Measurements from ENCODE around the gene AUNIP. TPM values are rescaled to one million over a fixed set of nuclear protein-coding genes. Genes with fewer than 3 reads are reported as not detected.

The AUNIP gene
- total RNA-seq, 1 donor from 2014 or later = 1.9 TPM

DNA sequence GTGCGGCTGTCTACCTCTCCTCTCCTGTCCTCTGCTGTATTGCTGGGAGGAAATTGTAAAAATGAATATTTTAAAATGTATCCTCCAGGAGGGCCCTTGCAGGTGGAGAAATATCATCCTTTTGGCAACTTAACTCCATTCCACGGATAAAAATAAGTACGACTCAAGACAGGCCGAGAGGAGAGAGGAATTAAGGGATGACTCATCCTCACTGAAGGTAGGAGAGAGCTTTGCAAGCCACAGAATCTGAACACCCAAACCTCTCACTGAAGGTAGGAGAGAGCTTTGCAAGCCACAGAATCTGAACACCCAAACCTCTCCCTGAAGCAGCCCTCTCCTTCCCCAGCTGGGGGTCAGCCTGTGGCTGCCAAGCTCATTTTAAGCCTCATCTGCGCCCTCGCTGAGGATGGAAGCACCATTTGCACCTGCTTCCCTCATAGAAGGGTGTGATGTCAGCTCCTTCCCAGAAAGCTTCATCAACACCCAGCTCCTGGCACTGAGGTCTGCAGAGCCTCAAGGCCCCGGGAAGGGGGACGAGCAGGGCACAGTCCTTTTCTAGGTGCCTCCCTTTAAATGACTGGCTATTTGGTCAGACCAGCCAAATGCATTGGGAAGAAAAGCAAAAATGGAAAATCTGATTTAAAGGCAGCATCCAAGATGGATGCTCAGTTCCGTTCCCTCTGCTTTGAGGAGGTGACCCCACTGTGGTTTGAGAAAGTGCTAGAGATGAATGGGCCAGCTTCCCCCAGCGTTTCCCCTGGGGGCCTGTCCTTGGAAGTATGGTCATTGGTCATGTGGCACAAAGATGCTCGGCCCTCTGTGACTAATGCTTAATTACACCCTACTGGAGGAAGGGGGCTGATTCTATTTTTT lies 72.1 kb downstream of the AUNIP start:
- Mint-ChIP-seq H3K4me1 (ENCODE audit: unreplicated experiment) (peaks cover 49% of the 10 kb centered on the region), H3K27ac (ENCODE audit: unreplicated experiment) (no peak overlapping the region), H3K27me3 (ENCODE audit: unreplicated experiment) (no peaks in the 10 kb centered on the region), H3K9me3 (ENCODE audit: unreplicated experiment) (no peaks in the 10 kb centered on the region), H3K36me3 (ENCODE audit: unreplicated experiment) (peaks cover 19% of the 10 kb centered on the region), H3K4me3 (ENCODE audit: unreplicated experiment) (no peak overlapping the region)
- DNase-seq (ENCODE audit: extremely low spot score, unreplicated experiment) = no peak
- TF ChIP-seq, protein P1, sequence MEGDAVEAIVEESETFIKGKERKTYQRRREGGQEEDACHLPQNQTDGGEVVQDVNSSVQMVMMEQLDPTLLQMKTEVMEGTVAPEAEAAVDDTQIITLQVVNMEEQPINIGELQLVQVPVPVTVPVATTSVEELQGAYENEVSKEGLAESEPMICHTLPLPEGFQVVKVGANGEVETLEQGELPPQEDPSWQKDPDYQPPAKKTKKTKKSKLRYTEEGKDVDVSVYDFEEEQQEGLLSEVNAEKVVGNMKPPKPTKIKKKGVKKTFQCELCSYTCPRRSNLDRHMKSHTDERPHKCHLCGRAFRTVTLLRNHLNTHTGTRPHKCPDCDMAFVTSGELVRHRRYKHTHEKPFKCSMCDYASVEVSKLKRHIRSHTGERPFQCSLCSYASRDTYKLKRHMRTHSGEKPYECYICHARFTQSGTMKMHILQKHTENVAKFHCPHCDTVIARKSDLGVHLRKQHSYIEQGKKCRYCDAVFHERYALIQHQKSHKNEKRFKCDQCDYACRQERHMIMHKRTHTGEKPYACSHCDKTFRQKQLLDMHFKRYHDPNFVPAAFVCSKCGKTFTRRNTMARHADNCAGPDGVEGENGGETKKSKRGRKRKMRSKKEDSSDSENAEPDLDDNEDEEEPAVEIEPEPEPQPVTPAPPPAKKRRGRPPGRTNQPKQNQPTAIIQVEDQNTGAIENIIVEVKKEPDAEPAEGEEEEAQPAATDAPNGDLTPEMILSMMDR (IDR thresholded peaks at IDR 0.05) = no peak

DNA sequence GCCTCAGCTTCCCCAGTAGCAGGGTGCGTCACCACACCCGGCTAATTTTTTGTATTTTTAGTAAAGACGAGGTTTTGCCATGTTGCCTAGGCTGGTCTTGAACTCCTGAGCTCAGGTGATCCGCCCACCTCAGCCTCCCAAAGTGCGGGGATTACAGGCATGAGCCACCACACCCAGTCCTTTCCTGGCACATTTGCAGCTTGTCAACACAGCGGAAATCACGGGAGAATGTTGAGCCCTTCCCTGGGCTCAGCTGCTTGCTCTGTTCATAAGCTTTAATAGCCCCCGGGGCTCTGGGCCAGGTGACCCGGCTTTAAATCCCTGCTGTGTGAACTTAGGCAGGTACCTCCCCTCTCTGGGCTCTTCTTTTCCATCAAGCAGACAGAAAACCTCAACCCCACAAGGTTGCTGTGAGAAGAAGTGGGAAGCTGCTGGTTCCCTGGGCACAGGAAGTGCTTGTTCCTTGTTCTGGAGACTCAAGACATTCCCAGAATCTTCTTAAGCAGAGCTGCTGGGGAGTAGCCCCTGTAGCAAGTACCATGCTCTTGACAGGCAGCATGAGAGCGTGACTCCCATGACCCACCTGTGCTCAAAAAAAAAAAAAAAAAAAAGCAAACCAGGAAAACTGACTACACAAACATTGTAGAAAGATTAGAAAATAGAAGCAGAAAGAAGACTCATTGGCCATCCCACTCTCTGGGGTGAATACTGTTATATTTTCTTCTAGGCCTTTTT lies 73.8 kb downstream of the AUNIP start:
- Mint-ChIP-seq H3K9me3 (ENCODE audit: unreplicated experiment) (no peaks in the 10 kb centered on the region), H3K4me1 (ENCODE audit: unreplicated experiment) (peaks cover 44% of the 10 kb centered on the region), H3K27ac (ENCODE audit: unreplicated experiment) (no peak overlapping the region), H3K36me3 (ENCODE audit: unreplicated experiment) (peaks cover 19% of the 10 kb centered on the region), H3K4me3 (ENCODE audit: unreplicated experiment) (no peak overlapping the region), H3K27me3 (ENCODE audit: unreplicated experiment) (no peaks in the 10 kb centered on the region)
- no peak for DNase-seq (ENCODE audit: extremely low spot score, unreplicated experiment)
- TF ChIP-seq, protein P1 (IDR thresholded peaks at IDR 0.05) = no peak

DNA sequence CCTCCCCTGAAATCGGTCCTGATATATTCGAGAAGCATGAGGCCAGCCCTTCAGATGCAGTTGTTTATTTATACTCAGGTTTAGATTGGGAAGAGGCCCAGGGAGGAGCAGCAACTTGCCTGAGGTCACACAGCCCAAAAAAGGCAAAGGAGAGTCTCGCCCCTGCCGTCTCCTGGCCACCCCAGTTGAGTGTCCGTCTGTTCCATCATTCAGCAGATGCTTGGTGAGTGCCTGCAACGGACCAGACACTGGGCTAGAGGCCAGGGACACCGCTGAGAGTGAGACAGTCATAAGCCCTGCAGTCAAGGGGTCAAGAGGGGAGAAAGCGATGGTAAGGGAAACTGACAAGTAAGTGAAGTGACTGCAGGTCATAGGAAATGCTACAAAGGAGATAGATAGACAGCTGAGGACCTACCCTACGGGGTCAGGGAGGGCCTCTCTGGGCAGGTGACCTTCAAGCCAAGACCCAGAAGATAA lies 74.6 kb downstream of the AUNIP start:
- TF ChIP-seq, protein P1 (IDR thresholded peaks at IDR 0.05) = no peak
- Mint-ChIP-seq H3K27me3 (ENCODE audit: unreplicated experiment) (no peaks in the 10 kb centered on the region), H3K9me3 (ENCODE audit: unreplicated experiment) (no peaks in the 10 kb centered on the region), H3K36me3 (ENCODE audit: unreplicated experiment) (peaks cover 19% of the 10 kb centered on the region), H3K4me1 (ENCODE audit: unreplicated experiment) (peaks cover 49% of the 10 kb centered on the region), H3K27ac (ENCODE audit: unreplicated experiment) (no peak overlapping the region), H3K4me3 (ENCODE audit: unreplicated experiment) (no peak overlapping the region)
- no peak for DNase-seq (ENCODE audit: extremely low spot score, unreplicated experiment)

Small RNA genes lying within 50 kb of the gene (microRNA-seq; reads per million reads assigned to microRNA genes)
- gene MIR3917 (ENCODE audit: unreplicated experiment) = 2.2 reads per million

Other genes starting within 250 kb of the AUNIP start
- 64.7 and 73.3 TPM in 2 replicates for gene MAN1C1, start 242.7 kb downstream of the AUNIP start, total RNA-seq
- gene SELENON, start 59.3 kb downstream of the AUNIP start, total RNA-seq = 126 and 129 TPM in 2 replicates
- 70.6 and 76.8 TPM in 2 replicates for gene MTFR1L, start 39.5 kb downstream of the AUNIP start, total RNA-seq
- gene PAQR7, start 16.3 kb upstream of the AUNIP start, total RNA-seq = 11.0 and 11.6 TPM in 2 replicates
- 238 and 255 TPM in 2 replicates for gene STMN1, start 47.0 kb upstream of the AUNIP start, total RNA-seq
- gene PAFAH2, start 138.6 kb upstream of the AUNIP start, total RNA-seq = 8.4 and 10.4 TPM in 2 replicates
- 0.30 and 0.34 TPM in 2 replicates for gene EXTL1, start 162.3 kb upstream of the AUNIP start, total RNA-seq
- gene SLC30A2, start 186.7 kb upstream of the AUNIP start, total RNA-seq = not detected in 2 replicates
- gene TRIM63, start 208.2 kb upstream of the AUNIP start, total RNA-seq = 0.21 TPM in 1 of 2 replicates, not detected in the other